ENCODE data around the gene MBD1.
"Not testable (repeated sequence)": the region's sequence is repeated elsewhere in the genome, so short reads cannot be mapped to it uniquely, and the experiment has no call there.

MBD1 gene

DNA sequence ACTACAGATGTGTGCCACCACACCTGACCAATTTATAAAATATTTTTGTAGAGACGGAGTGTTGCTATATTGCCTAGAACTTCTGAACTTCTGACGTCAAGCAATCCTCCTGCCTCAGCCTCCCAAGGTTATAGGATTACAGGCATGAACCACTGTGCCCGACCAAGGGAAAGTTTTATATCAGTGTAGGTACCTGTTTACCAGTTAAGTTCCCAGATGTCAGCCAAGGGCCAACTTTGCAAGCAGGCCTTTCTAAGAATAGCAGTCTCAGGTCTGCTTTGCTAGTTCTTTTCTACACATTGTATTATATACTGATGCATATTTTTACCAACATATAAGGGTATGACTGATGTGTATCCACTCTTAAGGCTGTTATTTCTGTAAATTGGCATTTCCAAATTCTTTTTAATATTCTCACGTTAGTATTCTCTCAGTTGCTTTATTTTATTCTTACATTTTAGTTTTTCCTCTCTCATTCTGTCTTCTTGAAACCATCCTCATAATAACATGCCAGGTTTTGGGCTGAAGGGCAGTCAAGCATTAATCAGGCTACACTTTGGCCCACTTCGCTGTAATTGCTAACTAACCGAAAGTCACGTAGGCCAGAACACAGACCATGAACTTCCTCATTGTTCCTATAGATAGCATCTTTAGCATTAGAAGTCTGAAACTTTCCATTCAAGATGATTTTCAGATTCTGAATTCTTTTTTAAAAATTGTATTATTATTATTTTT, 31.1 kb upstream of the MBD1 start:
- TF ChIP-seq ESRRG (CRISPR knock-in tag; IDR thresholded peaks at IDR 0.05) (no peak), CREB5 (CRISPR knock-in tag; IDR thresholded peaks at IDR 0.05; ENCODE audit: low read depth) (no peak), RARB (CRISPR knock-in tag; IDR thresholded peaks at IDR 0.05) (no peak), PATZ1 (CRISPR knock-in tag; IDR thresholded peaks at IDR 0.05; ENCODE audit: borderline replicate concordance) (no peak), GLIS3 (CRISPR knock-in tag; IDR thresholded peaks at IDR 0.05) (no peak), ZNF70 (CRISPR knock-in tag; IDR thresholded peaks at IDR 0.05) (no peak), TOX (CRISPR knock-in tag; IDR thresholded peaks at IDR 0.05; ENCODE audit: borderline replicate concordance) (no peak), ZNF565 (CRISPR knock-in tag; conservative IDR thresholded peaks at IDR 0.05; ENCODE audit: low read depth) (no peak), ARNTL (CRISPR knock-in tag; IDR thresholded peaks at IDR 0.05; ENCODE audit: borderline replicate concordance, low read depth) (no peak), ZFP30 (CRISPR knock-in tag; IDR thresholded peaks at IDR 0.05) (no peak), ISL1 (CRISPR knock-in tag; IDR thresholded peaks at IDR 0.05) (no peak), TCF4 (CRISPR knock-in tag; IDR thresholded peaks at IDR 0.05; ENCODE audit: borderline replicate concordance) (no peak), CSDC2 (CRISPR knock-in tag; IDR thresholded peaks at IDR 0.05) (no peak), BACH2 (CRISPR knock-in tag; IDR thresholded peaks at IDR 0.05; ENCODE audit: borderline replicate concordance) (no peak), ZFP3 (CRISPR knock-in tag; IDR thresholded peaks at IDR 0.05) (no peak), OSR1 (CRISPR knock-in tag; IDR thresholded peaks at IDR 0.05) (no peak), ZNF8 (CRISPR knock-in tag; IDR thresholded peaks at IDR 0.05) (no peak)
- TF ChIP-seq, protein P1, sequence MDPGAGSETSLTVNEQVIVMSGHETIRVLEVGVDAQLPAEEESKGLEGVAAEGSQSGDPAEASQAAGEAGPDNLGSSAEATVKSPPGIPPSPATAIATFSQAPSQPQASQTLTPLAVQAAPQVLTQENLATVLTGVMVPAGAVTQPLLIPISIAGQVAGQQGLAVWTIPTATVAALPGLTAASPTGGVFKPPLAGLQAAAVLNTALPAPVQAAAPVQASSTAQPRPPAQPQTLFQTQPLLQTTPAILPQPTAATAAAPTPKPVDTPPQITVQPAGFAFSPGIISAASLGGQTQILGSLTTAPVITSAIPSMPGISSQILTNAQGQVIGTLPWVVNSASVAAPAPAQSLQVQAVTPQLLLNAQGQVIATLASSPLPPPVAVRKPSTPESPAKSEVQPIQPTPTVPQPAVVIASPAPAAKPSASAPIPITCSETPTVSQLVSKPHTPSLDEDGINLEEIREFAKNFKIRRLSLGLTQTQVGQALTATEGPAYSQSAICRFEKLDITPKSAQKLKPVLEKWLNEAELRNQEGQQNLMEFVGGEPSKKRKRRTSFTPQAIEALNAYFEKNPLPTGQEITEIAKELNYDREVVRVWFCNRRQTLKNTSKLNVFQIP (CRISPR knock-in tag; IDR thresholded peaks at IDR 0.05; ENCODE audit: borderline replicate concordance, low read depth), result no peak
- no peak for ATAC-seq

GRCh38 chr18:50311650-50312049, 30.3 kb upstream of the MBD1 start:
- TF ChIP-seq OSR1 (CRISPR knock-in tag; IDR thresholded peaks at IDR 0.05) (no peak), GLIS3 (CRISPR knock-in tag; IDR thresholded peaks at IDR 0.05) (no peak), ZFP3 (CRISPR knock-in tag; IDR thresholded peaks at IDR 0.05) (no peak), CREB5 (CRISPR knock-in tag; IDR thresholded peaks at IDR 0.05; ENCODE audit: low read depth) (no peak), SNAI2 (CRISPR knock-in tag; IDR thresholded peaks at IDR 0.05) (no peak), ARNTL (CRISPR knock-in tag; IDR thresholded peaks at IDR 0.05; ENCODE audit: borderline replicate concordance, low read depth) (no peak), ZNF70 (CRISPR knock-in tag; IDR thresholded peaks at IDR 0.05) (no peak)
- TF ChIP-seq, protein P2, sequence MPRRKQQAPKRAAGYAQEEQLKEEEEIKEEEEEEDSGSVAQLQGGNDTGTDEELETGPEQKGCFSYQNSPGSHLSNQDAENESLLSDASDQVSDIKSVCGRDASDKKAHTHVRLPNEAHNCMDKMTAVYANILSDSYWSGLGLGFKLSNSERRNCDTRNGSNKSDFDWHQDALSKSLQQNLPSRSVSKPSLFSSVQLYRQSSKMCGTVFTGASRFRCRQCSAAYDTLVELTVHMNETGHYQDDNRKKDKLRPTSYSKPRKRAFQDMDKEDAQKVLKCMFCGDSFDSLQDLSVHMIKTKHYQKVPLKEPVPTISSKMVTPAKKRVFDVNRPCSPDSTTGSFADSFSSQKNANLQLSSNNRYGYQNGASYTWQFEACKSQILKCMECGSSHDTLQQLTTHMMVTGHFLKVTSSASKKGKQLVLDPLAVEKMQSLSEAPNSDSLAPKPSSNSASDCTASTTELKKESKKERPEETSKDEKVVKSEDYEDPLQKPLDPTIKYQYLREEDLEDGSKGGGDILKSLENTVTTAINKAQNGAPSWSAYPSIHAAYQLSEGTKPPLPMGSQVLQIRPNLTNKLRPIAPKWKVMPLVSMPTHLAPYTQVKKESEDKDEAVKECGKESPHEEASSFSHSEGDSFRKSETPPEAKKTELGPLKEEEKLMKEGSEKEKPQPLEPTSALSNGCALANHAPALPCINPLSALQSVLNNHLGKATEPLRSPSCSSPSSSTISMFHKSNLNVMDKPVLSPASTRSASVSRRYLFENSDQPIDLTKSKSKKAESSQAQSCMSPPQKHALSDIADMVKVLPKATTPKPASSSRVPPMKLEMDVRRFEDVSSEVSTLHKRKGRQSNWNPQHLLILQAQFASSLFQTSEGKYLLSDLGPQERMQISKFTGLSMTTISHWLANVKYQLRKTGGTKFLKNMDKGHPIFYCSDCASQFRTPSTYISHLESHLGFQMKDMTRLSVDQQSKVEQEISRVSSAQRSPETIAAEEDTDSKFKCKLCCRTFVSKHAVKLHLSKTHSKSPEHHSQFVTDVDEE (CRISPR knock-in tag; IDR thresholded peaks at IDR 0.05), result no peak
- ATAC-seq, result no peak

DNA sequence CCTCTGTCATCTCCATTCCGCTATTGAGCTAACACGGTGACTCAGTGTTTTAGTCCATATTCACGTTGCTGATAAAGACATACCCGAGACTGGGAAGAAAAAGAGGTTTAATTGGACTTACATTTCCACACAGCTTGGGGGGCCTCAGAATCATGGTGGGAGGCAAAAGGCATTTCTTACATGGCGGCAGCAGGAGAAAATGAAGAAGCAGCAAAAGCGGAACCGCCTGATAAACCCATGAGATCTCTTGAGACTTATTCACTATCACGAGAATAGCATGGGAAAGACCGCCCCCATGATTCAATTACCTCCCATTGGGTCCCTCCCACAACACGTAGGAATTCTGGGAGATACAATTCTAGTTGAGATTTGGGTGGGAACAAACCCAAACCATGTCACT, 28.8 kb upstream of the MBD1 start:
- no peak for TF ChIP-seq TOX (CRISPR knock-in tag; IDR thresholded peaks at IDR 0.05; ENCODE audit: borderline replicate concordance)
- TF ChIP-seq, protein P2 (CRISPR knock-in tag; IDR thresholded peaks at IDR 0.05), result no peak
- TF ChIP-seq ZNF565 (CRISPR knock-in tag; conservative IDR thresholded peaks at IDR 0.05; ENCODE audit: low read depth), result no peak
- no peak for TF ChIP-seq CSDC2 (CRISPR knock-in tag; IDR thresholded peaks at IDR 0.05)
- TF ChIP-seq CREB5 (CRISPR knock-in tag; IDR thresholded peaks at IDR 0.05; ENCODE audit: low read depth), result no peak
- TF ChIP-seq ZFP30 (CRISPR knock-in tag; IDR thresholded peaks at IDR 0.05), result no peak
- TF ChIP-seq ZNF8 (CRISPR knock-in tag; IDR thresholded peaks at IDR 0.05), result no peak
- TF ChIP-seq ISL1 (CRISPR knock-in tag; IDR thresholded peaks at IDR 0.05), result no peak
- TF ChIP-seq GLIS3 (CRISPR knock-in tag; IDR thresholded peaks at IDR 0.05), result no peak
- TF ChIP-seq ZC3H10 (CRISPR knock-in tag; IDR thresholded peaks at IDR 0.05), result no peak
- no peak for ATAC-seq

DNA sequence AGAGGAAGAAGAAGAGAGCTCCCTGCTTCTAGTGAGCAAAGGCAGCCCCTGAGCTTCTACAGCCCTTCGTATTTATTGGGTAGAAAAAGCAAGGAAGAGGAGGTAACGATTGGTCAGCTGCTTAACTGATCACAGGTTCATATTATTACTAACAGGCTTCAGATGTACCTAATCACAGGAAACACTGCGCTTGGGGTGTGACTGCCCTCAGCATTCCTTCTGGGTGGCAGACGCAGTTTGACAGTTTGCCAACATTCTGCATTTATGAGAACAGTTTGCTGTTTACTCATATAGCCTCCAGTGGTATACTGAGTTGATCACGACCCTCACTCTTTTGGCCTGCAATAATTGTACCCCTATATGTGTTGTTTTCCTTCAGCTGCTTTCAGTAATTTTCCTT, 27.5 kb upstream of the MBD1 start:
- not testable (repeated sequence) for ATAC-seq

Data from SK-N-SH treated with all-trans-retinoic acid at 6 μM for 48 hours (cell line).